ENCODE measurements around the gene PFDN1. TPM values are rescaled to one million over a fixed set of nuclear protein-coding genes. Genes with fewer than 3 reads are reported as not detected.

PFDN1 gene
- total RNA-seq, 4 donors from 2014 or later = 58.7 to 91.7 (median 76.2) TPM

- no peaks in the 10 kb centered on the region for H3K27me3 ChIP-seq
- H3K27ac ChIP-seq = peak overlapping the region; percentile 82
- TF ChIP-seq, protein P1, sequence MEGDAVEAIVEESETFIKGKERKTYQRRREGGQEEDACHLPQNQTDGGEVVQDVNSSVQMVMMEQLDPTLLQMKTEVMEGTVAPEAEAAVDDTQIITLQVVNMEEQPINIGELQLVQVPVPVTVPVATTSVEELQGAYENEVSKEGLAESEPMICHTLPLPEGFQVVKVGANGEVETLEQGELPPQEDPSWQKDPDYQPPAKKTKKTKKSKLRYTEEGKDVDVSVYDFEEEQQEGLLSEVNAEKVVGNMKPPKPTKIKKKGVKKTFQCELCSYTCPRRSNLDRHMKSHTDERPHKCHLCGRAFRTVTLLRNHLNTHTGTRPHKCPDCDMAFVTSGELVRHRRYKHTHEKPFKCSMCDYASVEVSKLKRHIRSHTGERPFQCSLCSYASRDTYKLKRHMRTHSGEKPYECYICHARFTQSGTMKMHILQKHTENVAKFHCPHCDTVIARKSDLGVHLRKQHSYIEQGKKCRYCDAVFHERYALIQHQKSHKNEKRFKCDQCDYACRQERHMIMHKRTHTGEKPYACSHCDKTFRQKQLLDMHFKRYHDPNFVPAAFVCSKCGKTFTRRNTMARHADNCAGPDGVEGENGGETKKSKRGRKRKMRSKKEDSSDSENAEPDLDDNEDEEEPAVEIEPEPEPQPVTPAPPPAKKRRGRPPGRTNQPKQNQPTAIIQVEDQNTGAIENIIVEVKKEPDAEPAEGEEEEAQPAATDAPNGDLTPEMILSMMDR (IDR thresholded peaks at IDR 0.05) = no peak
- TF ChIP-seq POLR2AphosphoS5 (IDR thresholded peaks at IDR 0.05) (peak in 1 of 3 donors; percentile 36), EP300 (IDR thresholded peaks at IDR 0.05) (no peak), POLR2A (IDR thresholded peaks at IDR 0.05) (no peak)
- H3K36me3 ChIP-seq = no peaks in the 10 kb centered on the region
- H3K4me1 ChIP-seq = peaks cover 38% of the 10 kb centered on the region
- H3K4me3 ChIP-seq = no peak overlapping the region
- 57% methylated on average over 9 of the region's 9 CpGs for WGBS
- no peaks in the 10 kb centered on the region for H3K9me3 ChIP-seq
- no peak for DNase-seq (ENCODE audit: low spot score in 2 of 2)
Measured at GRCh38 chr5:140322751-140323731, 20.1 kb upstream of the PFDN1 start.

GRCh38 chr5:140321796-140322195 is 18.9 kb upstream of the PFDN1 start:
- H3K27ac ChIP-seq = no peak overlapping the region
- no peak for DNase-seq (ENCODE audit: low spot score in 2 of 2)
- H3K4me3 ChIP-seq = no peak overlapping the region
- WGBS = 88% methylated on average over 2 of the region's 2 CpGs
- TF ChIP-seq EP300 (IDR thresholded peaks at IDR 0.05) (no peak), POLR2AphosphoS5 (IDR thresholded peaks at IDR 0.05) (no peak), POLR2A (IDR thresholded peaks at IDR 0.05) (no peak)
- TF ChIP-seq, protein P1 (IDR thresholded peaks at IDR 0.05) = no peak
- no peaks in the 10 kb centered on the region for H3K36me3 ChIP-seq
- no peaks in the 10 kb centered on the region for H3K27me3 ChIP-seq
- H3K9me3 ChIP-seq = no peaks in the 10 kb centered on the region
- peaks cover 38% of the 10 kb centered on the region for H3K4me1 ChIP-seq

DNA sequence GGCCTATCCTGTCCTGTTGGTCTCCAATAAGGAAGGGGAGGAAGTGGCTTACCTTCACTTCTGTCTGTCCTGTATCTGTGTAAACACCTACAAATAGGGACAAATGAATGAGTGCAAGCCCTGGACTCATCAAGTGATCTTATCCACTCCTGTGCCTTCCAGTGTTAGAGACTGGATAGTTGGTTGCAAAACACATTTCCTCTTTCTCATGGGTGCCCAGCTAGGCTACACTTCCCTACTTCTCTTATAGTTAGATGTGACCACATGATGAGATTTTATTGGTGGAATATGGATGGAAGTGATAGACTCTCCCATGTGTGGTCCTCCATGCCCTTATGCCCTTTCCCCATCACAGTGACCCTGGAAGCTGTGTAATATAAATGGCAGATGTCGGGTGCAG is 16.9 kb upstream of the PFDN1 start:
- TF ChIP-seq POLR2AphosphoS5 (IDR thresholded peaks at IDR 0.05) (no peak), POLR2A (IDR thresholded peaks at IDR 0.05) (no peak), EP300 (IDR thresholded peaks at IDR 0.05) (no peak)
- TF ChIP-seq, protein P1 (IDR thresholded peaks at IDR 0.05) = no peak
- 92% methylated on average over 1 of the region's 1 CpG for WGBS
- DNase-seq (ENCODE audit: low spot score in 2 of 2) = no peak
- no peak overlapping the region for H3K4me3 ChIP-seq
- H3K27ac ChIP-seq = no peak overlapping the region
- H3K4me1 ChIP-seq = peaks cover 36% of the 10 kb centered on the region
- H3K36me3 ChIP-seq = no peaks in the 10 kb centered on the region
- no peaks in the 10 kb centered on the region for H3K27me3 ChIP-seq
- H3K9me3 ChIP-seq = no peaks in the 10 kb centered on the region

DNA sequence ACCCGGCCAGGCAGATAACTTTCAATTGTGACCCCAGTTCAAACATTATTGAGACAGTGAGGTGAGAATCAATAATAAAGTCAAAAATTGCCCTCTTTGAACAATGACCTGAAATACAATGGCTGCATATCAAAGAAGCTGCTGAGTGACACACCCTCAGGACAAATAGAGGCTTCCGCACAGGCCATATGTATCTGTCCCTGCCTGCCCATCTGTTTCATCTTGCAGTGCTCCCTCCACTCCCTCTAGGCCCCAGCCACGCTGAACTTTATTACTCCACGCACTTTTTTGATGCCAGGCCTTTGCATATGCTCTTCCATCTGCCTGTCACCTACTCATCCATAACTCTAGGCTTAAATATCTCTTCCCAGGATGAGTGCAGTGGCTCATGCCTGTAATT is 15.9 kb upstream of the PFDN1 start:
- Histone ChIP-seq H3K27me3 (no peaks in the 10 kb centered on the region), H3K27ac (no peak overlapping the region), H3K9me3 (no peaks in the 10 kb centered on the region), H3K36me3 (no peaks in the 10 kb centered on the region), H3K4me3 (no peak overlapping the region), H3K4me1 (peaks cover 28% of the 10 kb centered on the region)
- DNase-seq (ENCODE audit: low spot score in 2 of 2) = no peak
- 93% methylated on average over 4 of the region's 4 CpGs for WGBS
- TF ChIP-seq, protein P1 (IDR thresholded peaks at IDR 0.05) = no peak
- TF ChIP-seq EP300 (IDR thresholded peaks at IDR 0.05) = no peak

DNA sequence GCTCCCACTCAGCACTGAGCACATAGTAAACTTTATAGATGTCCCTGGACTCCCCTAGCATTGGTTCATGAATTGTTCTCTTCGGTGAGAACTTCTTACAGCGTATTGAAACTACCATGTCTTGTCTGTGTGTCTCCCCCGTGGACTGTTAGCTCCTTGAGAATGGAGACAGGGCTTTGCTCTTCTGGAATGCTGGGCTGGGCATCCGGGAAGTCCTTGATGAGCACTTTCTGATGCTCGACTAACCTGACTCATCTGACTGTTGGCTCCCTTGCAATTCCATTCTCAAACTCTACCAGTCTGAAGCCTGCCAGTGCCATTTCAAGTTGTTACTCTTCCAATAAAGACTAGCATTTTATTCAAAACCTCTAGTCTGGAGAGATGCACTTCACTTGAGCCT is 15.0 kb upstream of the PFDN1 start:
- WGBS = 70% methylated on average over 5 of the region's 5 CpGs

More for the DNA sequence above, 15.0 kb upstream of the PFDN1 start:
- Histone ChIP-seq H3K36me3 (no peaks in the 10 kb centered on the region), H3K27ac (no peak overlapping the region), H3K27me3 (no peaks in the 10 kb centered on the region), H3K9me3 (no peaks in the 10 kb centered on the region), H3K4me1 (peaks cover 19% of the 10 kb centered on the region), H3K4me3 (no peak overlapping the region)
- DNase-seq (ENCODE audit: low spot score in 2 of 2) = no peak
- TF ChIP-seq, protein P1 (IDR thresholded peaks at IDR 0.05) = no peak
- TF ChIP-seq POLR2A (IDR thresholded peaks at IDR 0.05) (no peak), EP300 (IDR thresholded peaks at IDR 0.05) (no peak), POLR2AphosphoS5 (IDR thresholded peaks at IDR 0.05) (no peak)

Data from suprapubic skin (tissue), 4 donors.